GM12892 (cell line): Measurements from ENCODE around the gene MAX.

Experiments
- DNase-seq: peaks from one replicate; pipeline ENCODE4 v3.0.0; 2011; ENCODE audit not compliant: insufficient read length
- FAIRE-seq: peaks from 2 replicates; lab custom pipeline; 2011; peaks lifted over from hg19 to GRCh38; lab: Jason Lieb, UNC
- POLR2A ChIP-seq: IDR thresholded peaks from 2 replicates; pipeline ENCODE4 v1.6.1; 2011; ENCODE audit warnings: low read depth, low read length, control low read depth
- POLR2AphosphoS5 ChIP-seq: IDR thresholded peaks from 2 replicates; pipeline ENCODE4 v1.6.1; 2011; ENCODE audit warnings: low read depth, low read length, control low read depth
- TAF1 ChIP-seq: IDR thresholded peaks from 2 replicates; pipeline ENCODE4 v1.6.1; 2011; ENCODE audit warnings: low read depth, mild to moderate bottlenecking, control low read depth, low read length, borderline replicate concordance

MAX gene

DNA sequence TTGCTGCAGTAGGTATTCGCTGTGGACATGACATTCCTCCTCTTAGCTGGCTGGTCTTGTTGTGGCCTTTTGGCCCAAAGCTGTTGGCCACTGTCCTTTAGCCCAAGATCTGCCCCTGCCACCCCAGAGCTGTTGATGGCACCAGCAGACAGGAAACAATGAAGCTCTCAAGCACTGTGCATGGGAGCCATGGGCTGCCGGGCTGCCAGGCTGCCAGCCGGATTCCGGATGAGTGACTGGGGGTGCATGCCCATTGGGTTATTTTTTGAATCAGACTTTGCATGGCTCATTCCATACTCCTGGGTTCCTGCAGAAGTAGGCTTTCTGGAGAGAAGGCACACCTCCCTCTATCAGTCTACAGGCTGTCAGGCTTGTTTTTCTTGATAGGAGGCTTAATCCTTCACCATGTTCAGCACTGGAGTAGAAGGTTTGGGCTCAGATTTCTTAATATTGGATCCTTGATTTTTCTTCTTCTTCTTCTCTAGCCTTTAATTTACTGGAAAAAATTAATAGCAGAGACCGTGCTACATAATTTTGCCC is 32.4 kb downstream of the MAX start:
- FAIRE-seq (no peak), DNase-seq (no peak)

DNA sequence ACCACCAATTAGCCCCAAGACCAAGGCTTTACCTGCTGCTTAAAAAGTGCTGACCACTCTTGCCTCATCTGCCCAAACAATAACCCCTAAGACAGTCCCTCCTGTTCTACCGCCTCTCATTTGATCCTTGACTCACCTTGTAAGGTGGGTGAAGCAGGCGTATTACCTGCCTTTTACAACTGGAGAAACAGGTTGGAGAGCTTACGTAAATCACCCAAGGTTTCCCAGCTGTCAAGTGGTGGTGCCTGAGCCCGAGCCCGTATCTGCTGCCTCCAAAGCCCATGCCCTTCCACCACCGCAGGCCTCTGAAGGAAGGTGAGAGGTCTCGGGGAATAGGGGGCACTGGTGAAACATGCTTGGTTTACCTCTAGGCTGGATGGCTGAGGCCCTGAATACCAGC is 36.6 kb downstream of the MAX start:
- FAIRE-seq (peak; percentile 17), DNase-seq (no peak)
- TF ChIP-seq POLR2AphosphoS5 (no peak), POLR2A (no peak), TAF1 (no peak)

More for the DNA sequence above, 32.4 kb downstream of the MAX start:
- no peak for TF ChIP-seq POLR2A
- TF ChIP-seq POLR2AphosphoS5: no peak
- TF ChIP-seq TAF1: no peak

DNA sequence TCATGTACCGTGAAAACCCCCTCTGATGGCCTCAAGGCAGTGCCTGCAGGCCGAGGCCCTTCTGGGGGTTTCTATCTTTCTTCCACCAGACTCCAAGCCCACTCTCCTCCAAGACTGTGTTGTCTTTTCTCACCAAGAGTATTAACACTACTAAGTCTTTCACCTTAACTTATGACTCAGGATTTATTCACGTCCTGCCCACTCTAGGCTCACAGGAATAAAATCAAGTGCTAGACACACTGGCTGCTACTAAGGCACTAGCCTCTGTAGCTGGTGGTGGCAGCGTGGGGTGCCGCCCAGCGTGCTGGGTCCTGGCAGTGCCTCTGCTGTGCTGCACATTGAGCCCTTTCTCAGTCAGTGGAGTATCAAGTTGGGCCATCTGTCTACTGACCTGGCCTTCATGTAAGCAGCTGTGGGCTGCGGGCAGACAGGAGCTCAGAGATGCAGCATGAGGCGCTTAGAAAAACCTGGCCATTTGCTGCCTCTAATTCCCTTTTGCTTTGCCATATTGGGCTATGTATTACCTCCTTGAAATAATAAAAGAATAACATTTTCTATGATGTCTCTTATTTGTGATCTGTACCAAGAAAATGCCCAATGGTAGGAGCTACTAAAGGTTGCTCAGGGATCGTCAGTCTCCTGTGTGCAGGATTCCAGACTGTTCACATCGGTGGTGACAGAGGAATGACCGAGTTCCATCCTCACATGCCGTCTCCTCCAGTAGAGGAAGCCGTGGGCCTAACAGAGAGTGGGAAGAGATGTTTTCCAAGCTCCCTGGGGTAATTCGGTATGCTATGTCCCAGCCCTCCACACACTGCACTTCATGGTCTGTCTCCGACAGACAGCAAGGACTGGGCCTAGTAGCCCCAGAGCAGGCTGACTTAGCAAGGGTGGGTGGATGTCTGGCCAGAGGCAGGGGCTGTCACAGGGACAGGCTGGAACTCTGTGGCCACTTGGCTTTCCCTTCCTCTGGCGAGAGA is 39.9 kb downstream of the MAX start:
- DNase-seq (no peak), FAIRE-seq (no peak)
- TF ChIP-seq POLR2A (no peak), POLR2AphosphoS5 (no peak), TAF1 (no peak)

DNA sequence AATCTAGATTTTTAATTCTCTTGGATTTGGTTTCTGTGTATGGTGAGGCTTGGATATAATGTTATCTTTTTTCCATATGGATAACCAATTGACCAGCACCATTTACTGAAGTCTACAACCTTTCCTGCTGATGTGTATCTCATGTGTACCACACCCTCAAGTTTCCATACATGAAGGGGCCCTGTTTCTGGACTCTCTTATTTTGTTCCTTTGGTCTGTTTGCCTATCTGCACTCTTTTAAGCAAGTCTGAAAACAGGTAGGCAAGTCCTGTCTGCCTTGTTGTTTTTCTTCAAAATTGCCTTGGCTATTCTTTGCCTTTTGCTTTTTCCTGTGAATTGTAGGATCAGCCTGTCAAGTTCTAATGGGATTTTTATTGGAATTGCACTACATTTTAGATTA is 44.6 kb downstream of the MAX start:
- DNase-seq (no peak), FAIRE-seq (no peak)
- TF ChIP-seq TAF1 (no peak), POLR2A (no peak), POLR2AphosphoS5 (no peak)

DNA sequence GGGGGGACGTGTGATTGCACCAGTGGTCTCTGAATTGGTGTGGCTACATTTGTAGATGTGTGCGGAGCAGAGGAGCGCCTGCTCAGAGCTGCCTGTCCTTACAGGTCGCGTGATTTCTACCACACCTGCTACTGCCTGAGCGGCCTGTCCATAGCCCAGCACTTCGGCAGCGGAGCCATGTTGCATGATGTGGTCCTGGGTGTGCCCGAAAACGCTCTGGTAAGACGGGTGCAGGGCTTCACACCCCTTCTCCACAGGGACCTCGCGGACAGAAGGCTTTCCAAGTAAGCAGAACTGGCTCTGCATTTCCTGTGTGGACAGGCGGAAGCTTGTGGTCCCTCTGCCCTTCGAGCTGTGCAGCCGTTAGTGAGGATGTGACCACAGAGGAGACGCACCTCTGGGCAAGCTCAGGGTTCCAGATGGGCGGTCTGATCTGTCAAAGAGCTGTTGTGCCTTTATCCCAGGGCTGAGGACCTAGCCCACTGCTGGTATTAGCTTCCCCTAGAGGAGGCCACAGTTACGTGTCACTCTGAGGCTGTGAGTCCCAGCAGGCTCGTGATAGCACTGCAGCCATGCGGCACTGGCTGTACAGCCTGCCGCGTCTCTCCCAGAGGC is 47.7 kb downstream of the MAX start:
- TF ChIP-seq POLR2A: no peak
- TF ChIP-seq TAF1: no peak
- TF ChIP-seq POLR2AphosphoS5: no peak
- no peak for FAIRE-seq
- DNase-seq: no peak

DNA sequence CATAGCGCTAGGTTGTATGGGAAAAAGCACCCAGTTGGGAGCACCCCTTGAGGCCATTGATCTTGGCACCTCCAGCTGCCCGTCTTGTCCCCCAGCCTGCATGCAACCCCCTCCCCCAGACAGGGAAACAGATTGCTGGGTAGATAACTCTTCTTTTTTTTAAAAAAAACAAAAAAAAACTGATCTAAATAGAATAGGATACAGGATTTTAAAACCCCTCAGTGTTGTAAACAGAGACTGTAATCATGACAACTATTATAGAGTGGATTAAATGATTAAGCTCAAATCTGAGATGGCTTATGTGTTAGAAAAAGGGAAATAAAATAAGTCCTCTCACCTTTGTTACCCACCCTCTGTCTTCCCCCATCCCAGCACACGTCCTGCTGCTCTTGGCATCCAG is 48.9 kb downstream of the MAX start:
- DNase-seq: no peak
- no peak for FAIRE-seq
- TF ChIP-seq TAF1 (no peak), POLR2AphosphoS5 (no peak), POLR2A (no peak)

DNA sequence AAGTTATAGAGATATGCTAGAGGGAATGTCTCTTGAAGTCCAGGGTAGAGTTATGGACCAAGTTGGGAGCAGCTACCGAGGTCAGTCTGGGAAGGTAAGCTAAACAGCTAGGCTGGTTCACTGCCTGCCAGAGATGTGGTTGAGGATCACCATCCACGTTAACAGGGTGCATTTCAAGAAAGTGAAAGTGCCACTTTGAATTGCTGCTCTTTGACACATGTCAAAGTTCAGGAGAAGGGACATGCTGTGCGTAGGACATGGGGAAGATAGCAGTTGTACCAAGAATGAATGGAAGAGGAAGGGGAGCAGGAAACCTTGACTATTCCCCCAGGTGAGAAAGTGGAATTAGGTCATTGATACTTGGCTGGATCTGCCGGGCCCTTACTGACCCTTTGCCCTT is 49.5 kb downstream of the MAX start:
- DNase-seq (no peak), FAIRE-seq (no peak)
- TF ChIP-seq TAF1: no peak

DNA sequence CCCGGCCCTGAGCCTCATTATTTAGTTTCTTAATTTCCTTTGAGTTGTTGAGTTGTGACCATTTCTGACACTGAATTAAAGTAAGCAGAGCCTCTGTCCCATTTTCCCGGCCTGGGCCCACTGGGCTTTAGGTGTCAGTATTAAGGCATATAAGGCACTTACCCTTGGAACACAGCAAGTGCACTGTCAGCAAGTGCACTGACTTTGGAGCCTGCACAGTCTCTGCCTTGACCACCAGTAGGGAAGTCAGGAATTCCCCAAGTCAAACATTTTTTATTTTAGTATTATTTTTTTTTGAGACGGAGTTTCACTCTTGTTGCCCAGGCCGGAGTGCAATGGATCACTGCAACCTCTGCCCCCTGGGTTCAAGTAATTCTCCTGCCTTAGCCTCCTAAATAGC is 56.6 kb downstream of the MAX start:
- no peak for TF ChIP-seq TAF1
- no peak for TF ChIP-seq POLR2AphosphoS5
- no peak for TF ChIP-seq POLR2A
- FAIRE-seq (no peak), DNase-seq (no peak)

DNA sequence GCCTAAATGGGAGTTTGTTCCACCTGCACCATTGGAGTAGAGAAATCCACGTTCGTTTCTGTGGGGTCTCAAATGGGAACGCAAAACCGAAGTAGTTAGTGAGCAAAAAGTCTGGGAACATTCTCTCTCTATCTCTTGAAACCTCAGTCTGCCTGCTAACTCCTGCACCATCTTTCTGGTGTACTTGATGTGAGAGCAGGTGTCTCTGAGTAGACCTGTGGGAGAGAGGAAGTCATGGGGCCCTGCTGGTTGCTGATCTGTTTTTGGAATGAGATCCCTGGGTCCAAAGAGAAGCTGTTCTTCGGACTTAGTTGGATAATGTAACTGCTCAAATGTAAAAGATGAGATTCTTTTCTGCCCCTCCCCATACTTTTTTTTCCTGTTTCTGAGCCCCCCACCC is 57.3 kb downstream of the MAX start:
- no peak for TF ChIP-seq POLR2A
- no peak for TF ChIP-seq POLR2AphosphoS5
- TF ChIP-seq TAF1: no peak
- FAIRE-seq (no peak), DNase-seq (no peak)

DNA sequence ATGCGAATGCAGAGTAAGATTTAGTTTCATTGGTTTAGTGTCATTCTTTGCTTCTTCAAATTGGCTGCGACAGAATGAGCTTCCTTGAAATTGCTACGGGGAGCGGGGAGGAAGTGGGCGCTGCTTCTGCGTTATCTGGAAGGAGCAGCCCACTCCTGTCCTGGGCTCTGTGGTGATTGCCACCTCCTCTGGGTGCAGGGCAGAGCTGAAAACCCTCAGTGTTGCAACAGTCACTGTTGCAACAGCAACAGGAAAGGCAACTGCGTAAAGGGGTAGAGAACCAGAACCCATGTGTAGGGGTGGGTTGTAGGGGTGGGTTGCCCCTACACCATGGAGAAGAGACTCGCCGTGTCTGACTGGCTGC is 57.7 kb downstream of the MAX start:
- FAIRE-seq (no peak), DNase-seq (no peak)
- TF ChIP-seq TAF1 (no peak), POLR2A (no peak), POLR2AphosphoS5 (no peak)

DNA sequence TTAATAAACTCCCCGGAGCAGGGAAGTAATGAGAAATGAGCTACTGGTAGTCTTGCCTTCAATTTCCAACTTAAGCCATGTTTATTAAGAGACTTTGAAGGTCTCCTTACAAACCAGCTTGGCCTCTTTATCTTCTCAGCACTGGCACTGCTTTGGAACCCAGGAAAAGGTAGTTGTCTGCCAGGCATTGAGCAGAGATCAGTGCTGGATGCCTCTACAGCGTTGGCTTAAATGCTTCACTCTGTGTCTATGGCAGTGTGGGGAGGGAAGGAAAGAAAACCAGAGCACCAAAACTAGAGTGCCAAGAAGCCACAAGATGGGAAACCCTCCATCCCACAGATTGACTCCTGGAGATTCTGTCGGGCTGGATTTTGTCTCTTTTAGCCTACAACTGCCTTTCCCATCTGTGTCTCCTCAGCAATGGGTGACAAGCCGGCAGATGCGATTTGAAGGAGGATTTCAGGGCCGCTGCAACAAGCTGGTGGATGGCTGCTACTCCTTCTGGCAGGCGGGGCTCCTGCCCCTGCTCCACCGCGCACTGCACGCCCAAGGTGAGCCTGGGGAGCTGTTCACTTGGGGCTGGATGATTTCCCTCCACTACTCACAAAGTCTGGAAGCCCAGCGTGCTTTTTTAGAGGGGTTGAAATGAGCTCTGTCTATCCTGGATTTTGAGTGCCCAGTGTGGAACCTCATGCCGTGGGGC is 58.3 kb downstream of the MAX start:
- DNase-seq (no peak), FAIRE-seq (no peak)
- TF ChIP-seq POLR2AphosphoS5 (no peak), POLR2A (no peak), TAF1 (no peak)
